ENCODE measurements around the gene ARV1.
A peak's percentile ranks its signal among the peaks of the same experiment; 100 is the strongest.
"Not testable (repeated sequence)": the region's sequence is repeated elsewhere in the genome, so short reads cannot be mapped to it uniquely, and the experiment has no call there.

ARV1 gene

GRCh38 chr1:231020139-231020601 lies 41.3 kb downstream of the ARV1 start:
- no peak for DNase-seq

GRCh38 chr1:231020816-231021215 lies 41.9 kb downstream of the ARV1 start:
- DNase-seq = no peak

- DNase-seq = no peak
Measured at GRCh38 chr1:231021540-231022031, 42.7 kb downstream of the ARV1 start.

- DNase-seq = not testable (repeated sequence)
Measured at GRCh38 chr1:231022543-231022942, 43.6 kb downstream of the ARV1 start.

- DNase-seq = no peak
Measured at GRCh38 chr1:231023150-231023549, 44.3 kb downstream of the ARV1 start.

- no peak for DNase-seq
Measured at GRCh38 chr1:231026576-231026975, 47.7 kb downstream of the ARV1 start.

GRCh38 chr1:231027136-231027925 lies 48.4 kb downstream of the ARV1 start:
- DNase-seq = no peak

GRCh38 chr1:231027971-231028370 lies 49.1 kb downstream of the ARV1 start:
- DNase-seq = no peak

- no peak for DNase-seq
Measured at GRCh38 chr1:231028682-231029081, 49.8 kb downstream of the ARV1 start.

- not testable (repeated sequence) for DNase-seq
Measured at GRCh38 chr1:231029247-231029646, 50.4 kb downstream of the ARV1 start.

- DNase-seq = no peak
Measured at GRCh38 chr1:231029841-231030240, 50.9 kb downstream of the ARV1 start.

GRCh38 chr1:231032963-231033362 lies 54.1 kb downstream of the ARV1 start:
- DNase-seq = no peak

- no peak for DNase-seq
Measured at GRCh38 chr1:231035799-231036198, 56.9 kb downstream of the ARV1 start.

GRCh38 chr1:231036416-231036815 lies 57.5 kb downstream of the ARV1 start:
- DNase-seq = no peak

GRCh38 chr1:231037585-231038517 lies 59.0 kb downstream of the ARV1 start:
- DNase-seq = no peak

GRCh38 chr1:231039161-231040018 lies 60.5 kb downstream of the ARV1 start:
- DNase-seq = peak in 2 of 4 experiments; percentile 13 to 14

- peak; percentile 50 to 64 (median 56) for DNase-seq
Measured at GRCh38 chr1:231040019-231040799, 61.3 kb downstream of the ARV1 start, which contains the start of gene FAM89A. Gene FAM89A, minus strand, starts transcription at chr1:231040254. Its CDS starts 43 bp downstream, at chr1:231040211.

GRCh38 chr1:231040800-231041718 lies 62.2 kb downstream of the ARV1 start:
- DNase-seq = no peak

GRCh38 chr1:231041719-231042261 lies 62.9 kb downstream of the ARV1 start:
- no peak for DNase-seq

- no peak for DNase-seq
Measured at GRCh38 chr1:231044588-231044987, 65.7 kb downstream of the ARV1 start.

All from activated CD4-positive, CD25-positive, alpha-beta regulatory T cell (primary cell).